ENCODE measurements around the gene C4BPA. TPM values are rescaled to one million over a fixed set of nuclear protein-coding genes. Genes with fewer than 3 reads are reported as not detected.

Gene C4BPA
- total RNA-seq, 1 experiment from 2014 or later, result not detected

DNA sequence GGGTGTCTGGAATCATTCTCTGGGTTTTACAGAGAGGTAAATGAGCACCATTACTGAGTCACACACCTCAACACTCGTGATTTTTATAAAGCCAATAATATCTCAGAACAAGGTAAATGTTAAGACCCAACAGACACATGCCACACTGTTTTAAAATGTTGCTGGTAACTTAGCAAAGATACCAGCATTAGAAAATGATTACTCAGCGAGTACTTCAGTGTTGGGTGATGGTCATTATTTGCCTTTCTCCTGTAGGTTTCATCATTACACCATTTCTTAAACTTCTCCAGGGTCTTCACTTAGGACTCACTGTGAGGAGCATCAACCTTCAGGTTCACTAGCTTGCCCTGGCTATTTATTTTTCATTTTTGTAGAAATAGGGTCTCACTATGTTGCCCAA is 22.2 kb upstream of the C4BPA start:
- H3K36me3 Mint-ChIP-seq (ENCODE audit: insufficient read depth in 1 of 3, low read depth in 3 of 3), result no peaks in the 10 kb centered on the region
- no peak overlapping the region for H3T11ph ChIP-seq (ENCODE audit: low read length)
- no peak overlapping the region for H2AK5ac ChIP-seq (ENCODE audit: insufficient read length, low read length)
- no peak overlapping the region for H3K27ac Mint-ChIP-seq
- H3K4me3 Mint-ChIP-seq, result no peak overlapping the region
- H3K14ac ChIP-seq (ENCODE audit: insufficient read depth, low read length), result no peak overlapping the region
- H3K18ac ChIP-seq (ENCODE audit: insufficient read length, low read depth, low read length), result no peak overlapping the region
- H3K27me3 Mint-ChIP-seq (ENCODE audit: low read depth), result no peaks in the 10 kb centered on the region; the same call in 1 of the 2 replicates
- no peak overlapping the region for H3K9ac ChIP-seq (ENCODE audit: extremely low read depth, insufficient read length, low read length)
- no peak overlapping the region for H4K91ac ChIP-seq (ENCODE audit: insufficient read length, low read depth, low read length)
- no peak overlapping the region for H2BK20ac ChIP-seq (ENCODE audit: low read depth, low read length, poor library complexity, severe bottlenecking)
- no peak overlapping the region for H2BK120ac ChIP-seq (ENCODE audit: low read depth, low read length, poor library complexity, severe bottlenecking)
- no peak overlapping the region for H3K23ac ChIP-seq (ENCODE audit: insufficient read length, low read depth, low read length)
- no peak overlapping the region for H2BK12ac ChIP-seq (ENCODE audit: insufficient read length, low read depth, low read length)
- no peak overlapping the region for H3K27ac ChIP-seq (ENCODE audit: insufficient read length, low read depth, low read length)
- no peaks in the 10 kb centered on the region for H4K20me1 ChIP-seq (ENCODE audit: control insufficient read depth, insufficient read depth, insufficient read length)
- no peak for DNase-seq
- no peaks in the 10 kb centered on the region for H3K27me3 ChIP-seq (ENCODE audit: insufficient read depth, low read length)
- H3K9me3 Mint-ChIP-seq, result no peaks in the 10 kb centered on the region
- no peak overlapping the region for H2BK5ac ChIP-seq (ENCODE audit: insufficient read length, low read length)
- H2BK15ac ChIP-seq (ENCODE audit: low read depth, low read length), result no peak overlapping the region
- no peak overlapping the region for H4K5ac ChIP-seq (ENCODE audit: insufficient read length, low read depth, low read length)
- no peaks in the 10 kb centered on the region for H3K79me1 ChIP-seq (ENCODE audit: insufficient read depth, low read depth, low read length, poor library complexity, severe bottlenecking)
- no peak overlapping the region for H4K8ac ChIP-seq (replicated peaks; ENCODE audit: insufficient read length, low read depth, low read length)
- no peak overlapping the region for H2AFZ ChIP-seq (ENCODE audit: low read length)
- no peaks in the 10 kb centered on the region for H3K23me2 ChIP-seq (ENCODE audit: insufficient read length, low read depth, low read length, poor library complexity, severe bottlenecking)
- TF ChIP-seq, protein P1, sequence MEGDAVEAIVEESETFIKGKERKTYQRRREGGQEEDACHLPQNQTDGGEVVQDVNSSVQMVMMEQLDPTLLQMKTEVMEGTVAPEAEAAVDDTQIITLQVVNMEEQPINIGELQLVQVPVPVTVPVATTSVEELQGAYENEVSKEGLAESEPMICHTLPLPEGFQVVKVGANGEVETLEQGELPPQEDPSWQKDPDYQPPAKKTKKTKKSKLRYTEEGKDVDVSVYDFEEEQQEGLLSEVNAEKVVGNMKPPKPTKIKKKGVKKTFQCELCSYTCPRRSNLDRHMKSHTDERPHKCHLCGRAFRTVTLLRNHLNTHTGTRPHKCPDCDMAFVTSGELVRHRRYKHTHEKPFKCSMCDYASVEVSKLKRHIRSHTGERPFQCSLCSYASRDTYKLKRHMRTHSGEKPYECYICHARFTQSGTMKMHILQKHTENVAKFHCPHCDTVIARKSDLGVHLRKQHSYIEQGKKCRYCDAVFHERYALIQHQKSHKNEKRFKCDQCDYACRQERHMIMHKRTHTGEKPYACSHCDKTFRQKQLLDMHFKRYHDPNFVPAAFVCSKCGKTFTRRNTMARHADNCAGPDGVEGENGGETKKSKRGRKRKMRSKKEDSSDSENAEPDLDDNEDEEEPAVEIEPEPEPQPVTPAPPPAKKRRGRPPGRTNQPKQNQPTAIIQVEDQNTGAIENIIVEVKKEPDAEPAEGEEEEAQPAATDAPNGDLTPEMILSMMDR (conservative IDR thresholded peaks at IDR 0.05), result no peak
- peaks cover 17 to 19% of the 10 kb centered on the region in 2 experiments for H3K4me1 Mint-ChIP-seq
- H3K56ac ChIP-seq (ENCODE audit: insufficient read length, low read depth, low read length), result no peak overlapping the region
- no peak overlapping the region for H3K4ac ChIP-seq (ENCODE audit: low read depth, low read length)
- no peaks in the 10 kb centered on the region for H3K9me3 ChIP-seq (ENCODE audit: control insufficient read depth, low read depth, low read length)
- WGBS (ENCODE audit: extremely low coverage, insufficient read length, low lambda C conversion rate), result no CpG with 5 or more reads among the region's 2 CpGs
- H3K79me2 ChIP-seq (ENCODE audit: insufficient read depth, low read length), result no peaks in the 10 kb centered on the region
- no peaks in the 10 kb centered on the region; the same call in 1 of the 2 replicates for H3K4me1 ChIP-seq (ENCODE audit: insufficient read depth, low read length)
- H3K4me2 ChIP-seq (ENCODE audit: insufficient read depth, insufficient read length, low read length), result no peak overlapping the region

All from H9 (cell line).